Fibroblast of the aortic adventitia (primary cell): Measurements from ENCODE around the gene H19. TPM values are rescaled to one million over a fixed set of nuclear protein-coding genes. Genes with fewer than 3 reads are reported as not detected.

ENCODE experiments used
- DNase-seq: peaks from one replicate; pipeline ENCODE4 v3.0.0-alpha.2; 2010; ENCODE audit warnings: low read depth
- H3K4me3 ChIP-seq: 2 replicates; pipeline ENCODE4 v1.5.1; 2011; ENCODE audit warnings: low read depth, mild to moderate bottlenecking, control low read depth, low read length, moderate library complexity
- CTCF ChIP-seq: IDR thresholded peaks from 2 replicates; pipeline ENCODE4 v1.5.1; 2011; ENCODE audit warnings: mild to moderate bottlenecking, low read length, control low read depth, inconsistent platforms; ENCODE audit not compliant: insufficient read depth
- total RNA-seq: library from RNA; depleted of rRNA; stranded (reverse); fragments of >200 nt; gene quantifications from 2 replicates; pipeline ENCODE4 v1.2.3, GENCODE V29; 2012; ENCODE audit warnings: low replicate concordance

H19 gene
- total RNA-seq, 1 donor, result 80.9 TPM

GRCh38 chr11:1964955-1965354, 32.7 kb downstream of the H19 start:
- TF ChIP-seq CTCF, result no peak
- no peak overlapping the region for H3K4me3 ChIP-seq
- no peak for DNase-seq

- no peak for TF ChIP-seq CTCF
These were observed 33.3 kb downstream of the H19 start for GRCh38 chr11:1964348-1964747.

GRCh38 chr11:1963864-1964263, 33.8 kb downstream of the H19 start:
- DNase-seq, result no peak
- H3K4me3 ChIP-seq, result no peak overlapping the region
- no peak for TF ChIP-seq CTCF

More at GRCh38 chr11:1964348-1964747, 33.3 kb downstream of the H19 start:
- no peak for DNase-seq
- no peak overlapping the region for H3K4me3 ChIP-seq

GRCh38 chr11:1959786-1960185, 37.9 kb downstream of the H19 start:
- no peak overlapping the region for H3K4me3 ChIP-seq
- TF ChIP-seq CTCF, result no peak
- DNase-seq, result no peak

- TF ChIP-seq CTCF, result no peak
- DNase-seq, result no peak
- no peak overlapping the region for H3K4me3 ChIP-seq
These were observed 39.3 kb downstream of the H19 start for GRCh38 chr11:1958367-1958766.

- DNase-seq, result no peak
- TF ChIP-seq CTCF, result no peak
These were observed 44.0 kb downstream of the H19 start for GRCh38 chr11:1953489-1954266.

More at GRCh38 chr11:1953489-1954266, 44.0 kb downstream of the H19 start:
- no peak overlapping the region for H3K4me3 ChIP-seq
